NOMO-1 treated with DMSO at 0.1 percent for 48 hours (cell line): ENCODE results near the gene TBC1D5.
"Not testable (repeated sequence)": the region's sequence is repeated elsewhere in the genome, so short reads cannot be mapped to it uniquely, and the experiment has no call there.

ENCODE experiments used
- DNase-seq: peaks from one replicate; lab custom pipeline; 2025; ENCODE audit not compliant: unreplicated experiment; lab: John Stamatoyannopoulos, UW

TBC1D5 gene

GRCh38 chr3:17742102-17742879 is at the start of gene TBC1D5:
Gene TBC1D5, minus strand, starts transcription at chr3:17742631. Its CDS starts 234,061 bp downstream, at chr3:17508570.
- DNase-seq, result peak; percentile 96

- DNase-seq, result no peak
Measured at GRCh38 chr3:17783426-17783825, 41.0 kb upstream of the TBC1D5 start.

- peak; percentile 40 for DNase-seq
Measured at GRCh38 chr3:17782751-17783150, 40.3 kb upstream of the TBC1D5 start.

- peak; percentile 28 for DNase-seq
Measured at GRCh38 chr3:17780369-17780768, 37.9 kb upstream of the TBC1D5 start.

GRCh38 chr3:17779304-17780250 is 37.1 kb upstream of the TBC1D5 start:
- peak; percentile 43 for DNase-seq

GRCh38 chr3:17777326-17777725 is 34.9 kb upstream of the TBC1D5 start:
- not testable (repeated sequence) for DNase-seq

- no peak for DNase-seq
Measured at GRCh38 chr3:17775073-17775472, 32.6 kb upstream of the TBC1D5 start.

- not testable (repeated sequence) for DNase-seq
Measured at GRCh38 chr3:17774180-17774910, 31.9 kb upstream of the TBC1D5 start.

GRCh38 chr3:17772556-17772955 is 30.1 kb upstream of the TBC1D5 start:
- no peak for DNase-seq

GRCh38 chr3:17771177-17772017 is 29.0 kb upstream of the TBC1D5 start:
- no peak for DNase-seq

- DNase-seq, result no peak
Measured at GRCh38 chr3:17770682-17771081, 28.3 kb upstream of the TBC1D5 start.

GRCh38 chr3:17765819-17766472 is 23.5 kb upstream of the TBC1D5 start:
- no peak for DNase-seq

- no peak for DNase-seq
Measured at GRCh38 chr3:17761563-17761962, 19.1 kb upstream of the TBC1D5 start.

GRCh38 chr3:17759901-17760300 is 17.5 kb upstream of the TBC1D5 start:
- DNase-seq, result no peak

- DNase-seq, result no peak
Measured at GRCh38 chr3:17755836-17756235, 13.4 kb upstream of the TBC1D5 start.

- DNase-seq, result no peak
Measured at GRCh38 chr3:17753632-17753992, 11.2 kb upstream of the TBC1D5 start.

GRCh38 chr3:17752876-17753631 is 10.6 kb upstream of the TBC1D5 start:
- no peak for DNase-seq

GRCh38 chr3:17752436-17752835 is 10.0 kb upstream of the TBC1D5 start:
- DNase-seq, result no peak

GRCh38 chr3:17749705-17750293 is 7.4 kb upstream of the TBC1D5 start:
- DNase-seq, result no peak
